ENCODE data around the gene COL18A1. TPM values are rescaled to one million over a fixed set of nuclear protein-coding genes. Genes with fewer than 3 reads are reported as not detected.

Gene COL18A1
- polyA plus RNA-seq, 3 donors, result 0.80 to 4.1 (median 1.1) TPM

DNA sequence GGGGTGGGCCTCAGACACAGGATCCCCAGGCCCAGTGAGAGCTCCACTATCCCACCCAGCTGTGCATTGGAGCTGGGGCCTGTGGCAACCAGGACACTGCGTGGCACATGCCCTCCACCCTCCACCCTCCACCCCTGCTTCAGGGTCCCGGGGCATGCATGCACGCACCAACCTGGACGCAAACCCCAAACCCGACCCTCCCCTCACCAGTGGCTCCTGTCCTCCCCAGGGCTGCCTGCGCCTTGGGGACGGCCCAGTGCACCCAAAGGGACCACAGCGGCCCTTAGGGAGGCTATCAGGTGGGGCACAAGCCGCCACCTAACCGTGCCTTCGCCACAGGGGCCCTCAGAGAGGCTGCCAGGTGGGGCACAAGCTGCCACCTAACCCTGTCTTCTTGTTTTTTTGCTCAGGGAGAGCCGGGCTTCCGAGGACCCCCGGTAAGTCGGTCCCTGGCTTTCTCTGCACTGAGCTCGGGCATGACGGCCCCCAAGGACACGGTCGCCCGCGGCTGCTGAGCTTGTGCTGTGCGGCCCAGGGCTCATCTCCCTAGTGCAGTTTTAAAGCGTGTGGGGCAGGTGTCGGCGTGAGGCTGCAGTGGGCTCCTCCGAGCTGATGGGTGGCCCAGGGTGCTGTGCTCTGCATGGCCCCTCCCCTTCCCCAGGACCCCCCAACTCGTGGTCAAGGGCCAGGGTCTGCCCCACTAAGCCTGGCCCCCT, 89.3 kb downstream of the COL18A1 start:
- Histone ChIP-seq H3K36me3 (replicated peaks in 1 of 2; ENCODE audit: control insufficient read depth in 1 of 2, insufficient read depth in 2 of 2, low read length in 2 of 2) (no peaks in the 10 kb centered on the region), H4K20me1 (ENCODE audit: insufficient read depth, low read length) (no peaks in the 10 kb centered on the region), H2AFZ (ENCODE audit: insufficient read depth, low read depth, low read length, poor library complexity, severe bottlenecking) (no peak overlapping the region), H3K27ac (ENCODE audit: low read depth in 1 of 2, low read length in 2 of 2) (no peak overlapping the region), H3K27me3 (ENCODE audit: control insufficient read depth in 2 of 2, insufficient read depth in 2 of 2, low read length in 2 of 2) (no peaks in the 10 kb centered on the region), H3K4me3 (replicated peaks in 1 of 3; ENCODE audit: low read depth in 2 of 3, low read length in 3 of 3) (no peak overlapping the region), H3K4me2 (replicated peaks; ENCODE audit: extremely low read depth, low read length, poor library complexity, severe bottlenecking) (no peak overlapping the region), H3K9me3 (replicated peaks in 1 of 2; ENCODE audit: control insufficient read depth in 1 of 2, insufficient read depth in 1 of 2, low read length in 2 of 2) (no peaks in the 10 kb centered on the region), H3K9ac (ENCODE audit: insufficient read depth, low read length, poor library complexity, severe bottlenecking) (no peak overlapping the region), H3K4me1 (ENCODE audit: control insufficient read depth in 1 of 2, insufficient read depth in 2 of 2, low read length in 2 of 2) (peaks cover 0 to 3% of the 10 kb centered on the region in 2 donors), H3K79me2 (ENCODE audit: insufficient read depth, low read length) (no peaks in the 10 kb centered on the region)
- Mint-ChIP-seq H3K36me3 (no peaks in the 10 kb centered on the region), H3K4me3 (no peak overlapping the region), H3K9me3 (peaks cover 0 to 5% (median 0%) of the 10 kb centered on the region in 7 donors), H3K27ac (no peak overlapping the region), H3K4me1 (peaks cover 3% of the 10 kb centered on the region), H3K27me3 (ENCODE audit: low read depth in 3 of 3) (peaks cover 0 to 7% (median 3%) of the 10 kb centered on the region in 3 donors)
- DNase-seq, result no peak
- WGBS (ENCODE audit: insufficient coverage), result 96% methylated on average over 26 of the region's 27 CpGs
- intact Hi-C loops (cut with micrococcal nuclease), result no loop called here
- TF ChIP-seq, protein P1, sequence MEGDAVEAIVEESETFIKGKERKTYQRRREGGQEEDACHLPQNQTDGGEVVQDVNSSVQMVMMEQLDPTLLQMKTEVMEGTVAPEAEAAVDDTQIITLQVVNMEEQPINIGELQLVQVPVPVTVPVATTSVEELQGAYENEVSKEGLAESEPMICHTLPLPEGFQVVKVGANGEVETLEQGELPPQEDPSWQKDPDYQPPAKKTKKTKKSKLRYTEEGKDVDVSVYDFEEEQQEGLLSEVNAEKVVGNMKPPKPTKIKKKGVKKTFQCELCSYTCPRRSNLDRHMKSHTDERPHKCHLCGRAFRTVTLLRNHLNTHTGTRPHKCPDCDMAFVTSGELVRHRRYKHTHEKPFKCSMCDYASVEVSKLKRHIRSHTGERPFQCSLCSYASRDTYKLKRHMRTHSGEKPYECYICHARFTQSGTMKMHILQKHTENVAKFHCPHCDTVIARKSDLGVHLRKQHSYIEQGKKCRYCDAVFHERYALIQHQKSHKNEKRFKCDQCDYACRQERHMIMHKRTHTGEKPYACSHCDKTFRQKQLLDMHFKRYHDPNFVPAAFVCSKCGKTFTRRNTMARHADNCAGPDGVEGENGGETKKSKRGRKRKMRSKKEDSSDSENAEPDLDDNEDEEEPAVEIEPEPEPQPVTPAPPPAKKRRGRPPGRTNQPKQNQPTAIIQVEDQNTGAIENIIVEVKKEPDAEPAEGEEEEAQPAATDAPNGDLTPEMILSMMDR (IDR thresholded peaks at IDR 0.05), result no peak

DNA sequence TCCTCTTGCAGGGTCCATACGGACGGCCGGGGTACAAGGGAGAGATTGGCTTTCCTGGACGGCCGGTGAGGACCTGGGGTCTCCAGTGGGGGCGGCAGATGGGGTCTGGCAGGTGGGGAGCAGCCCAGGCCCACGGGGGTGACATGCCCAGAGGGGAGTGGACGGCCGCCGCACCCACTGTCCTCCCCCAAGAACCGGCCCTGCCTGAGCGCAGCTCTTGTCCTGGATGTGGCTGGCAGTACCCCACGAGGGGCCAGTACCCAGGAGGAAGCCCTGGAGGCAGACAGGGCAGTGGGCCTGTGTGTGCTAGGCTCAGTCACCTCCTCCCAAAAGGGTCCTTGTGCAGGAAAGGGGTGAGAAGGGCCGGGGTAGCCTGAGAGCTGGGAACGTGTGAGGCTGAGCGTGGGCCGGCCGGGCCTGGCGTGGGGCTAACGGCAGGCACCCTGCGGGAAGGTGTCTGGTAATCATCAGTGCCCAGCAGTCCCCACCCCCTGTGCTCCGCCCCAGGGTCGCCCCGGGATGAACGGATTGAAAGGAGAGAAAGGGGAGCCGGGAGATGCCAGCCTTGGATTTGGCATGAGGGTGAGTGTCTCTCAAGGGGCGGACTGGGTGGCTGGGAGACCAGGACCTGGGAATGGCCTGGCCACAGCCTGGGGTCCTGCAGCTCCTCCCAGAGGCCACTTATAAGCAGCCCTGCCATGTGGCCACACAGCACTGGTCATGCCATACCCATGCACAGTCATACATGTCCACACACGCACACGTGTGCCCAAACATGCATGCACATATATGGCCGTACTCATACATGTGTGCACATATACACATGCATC, 90.1 kb downstream of the COL18A1 start:
- DNase-seq, result no peak
- TF ChIP-seq, protein P1 (IDR thresholded peaks at IDR 0.05), result no peak
- Histone ChIP-seq H3K4me1 (ENCODE audit: control insufficient read depth in 1 of 2, insufficient read depth in 2 of 2, low read length in 2 of 2) (no peaks in the 10 kb centered on the region), H3K27me3 (ENCODE audit: control insufficient read depth in 2 of 2, insufficient read depth in 2 of 2, low read length in 2 of 2) (no peaks in the 10 kb centered on the region), H3K4me3 (replicated peaks in 1 of 3; ENCODE audit: low read depth in 2 of 3, low read length in 3 of 3) (no peak overlapping the region), H3K9ac (ENCODE audit: insufficient read depth, low read length, poor library complexity, severe bottlenecking) (no peak overlapping the region), H3K36me3 (replicated peaks in 1 of 2; ENCODE audit: control insufficient read depth in 1 of 2, insufficient read depth in 2 of 2, low read length in 2 of 2) (no peaks in the 10 kb centered on the region), H3K27ac (ENCODE audit: low read depth in 1 of 2, low read length in 2 of 2) (no peak overlapping the region), H3K4me2 (replicated peaks; ENCODE audit: extremely low read depth, low read length, poor library complexity, severe bottlenecking) (no peak overlapping the region), H4K20me1 (ENCODE audit: insufficient read depth, low read length) (no peaks in the 10 kb centered on the region), H3K9me3 (replicated peaks in 1 of 2; ENCODE audit: control insufficient read depth in 1 of 2, insufficient read depth in 1 of 2, low read length in 2 of 2) (no peaks in the 10 kb centered on the region), H3K79me2 (ENCODE audit: insufficient read depth, low read length) (no peaks in the 10 kb centered on the region), H2AFZ (ENCODE audit: insufficient read depth, low read depth, low read length, poor library complexity, severe bottlenecking) (no peak overlapping the region)
- H3K36me3 Mint-ChIP-seq, result no peaks in the 10 kb centered on the region
- H3K27ac Mint-ChIP-seq, result no peak overlapping the region
- 93% methylated on average over 23 of the region's 30 CpGs for WGBS (ENCODE audit: insufficient coverage)
- peaks cover 0 to 5% (median 4%) of the 10 kb centered on the region in 7 donors for H3K9me3 Mint-ChIP-seq
- H3K4me3 Mint-ChIP-seq, result no peak overlapping the region
- peaks cover 0 to 5% (median 2%) of the 10 kb centered on the region in 3 donors for H3K27me3 Mint-ChIP-seq (ENCODE audit: low read depth in 3 of 3)
- intact Hi-C loops (cut with micrococcal nuclease), result no loop called here
- no peaks in the 10 kb centered on the region for H3K4me1 Mint-ChIP-seq

Data from CD14-positive monocyte (primary cell).